ENCODE results near the gene MRPL55. TPM values are rescaled to one million over a fixed set of nuclear protein-coding genes. Genes with fewer than 3 reads are reported as not detected.

The MRPL55 gene
- total RNA-seq, 4 donors from 2014 or later: 23.5 to 125 (median 87.5) TPM

DNA sequence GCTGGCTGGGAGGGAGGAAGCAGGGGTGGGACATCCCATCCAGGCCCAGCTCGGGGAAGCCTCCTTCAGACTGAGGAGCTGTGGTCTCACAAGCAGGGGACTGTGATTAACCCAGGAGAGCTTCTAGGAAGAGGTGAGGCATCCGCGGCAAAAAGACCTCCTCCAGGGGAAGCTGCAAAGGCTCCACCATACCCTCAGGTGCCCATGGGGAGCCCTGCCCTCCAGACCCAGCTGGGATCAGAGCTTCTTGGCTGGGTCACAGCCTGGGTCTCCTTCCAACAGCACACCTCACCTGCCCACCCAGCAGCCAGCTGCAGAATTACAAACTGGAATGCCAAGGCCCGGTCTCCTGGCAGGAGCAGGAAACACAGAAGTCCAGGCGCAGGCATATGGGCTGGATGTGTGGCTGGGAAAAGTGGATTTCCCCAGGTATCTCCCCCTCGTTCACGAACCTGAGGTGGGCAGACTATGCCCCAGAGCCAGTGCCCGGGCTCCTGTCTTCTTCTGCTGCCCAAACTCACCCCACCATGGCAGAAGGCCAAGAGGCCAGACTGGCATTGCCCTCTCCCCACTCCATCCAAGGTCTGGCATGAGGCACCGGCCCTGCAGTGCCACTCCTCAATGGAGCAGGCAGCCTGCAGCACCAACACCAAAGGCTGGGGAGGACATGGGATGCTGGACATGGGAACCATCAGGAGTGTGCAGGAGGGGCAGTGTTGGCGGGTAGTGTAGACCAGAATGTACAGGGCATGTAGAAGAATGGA lies 42.0 kb downstream of the MRPL55 start:
- H3K27ac ChIP-seq: no peak overlapping the region
- no peaks in the 10 kb centered on the region for H3K9me3 ChIP-seq
- intact Hi-C loops (cut with DNase I): no loop called here
- H3K27me3 ChIP-seq: no peaks in the 10 kb centered on the region
- DNase-seq: no peak
- no peaks in the 10 kb centered on the region for H3K36me3 ChIP-seq
- no peaks in the 10 kb centered on the region for H3K4me1 ChIP-seq
- H3K4me3 ChIP-seq (replicated peaks in 1 of 3): no peak overlapping the region
- TF ChIP-seq POLR2A (IDR thresholded peaks at IDR 0.05) (no peak), CTCF (IDR thresholded peaks at IDR 0.05) (no peak)
- WGBS, 2 donors: 61 to 67% methylated on average over 7 to 8 of the region's 10 CpGs

DNA sequence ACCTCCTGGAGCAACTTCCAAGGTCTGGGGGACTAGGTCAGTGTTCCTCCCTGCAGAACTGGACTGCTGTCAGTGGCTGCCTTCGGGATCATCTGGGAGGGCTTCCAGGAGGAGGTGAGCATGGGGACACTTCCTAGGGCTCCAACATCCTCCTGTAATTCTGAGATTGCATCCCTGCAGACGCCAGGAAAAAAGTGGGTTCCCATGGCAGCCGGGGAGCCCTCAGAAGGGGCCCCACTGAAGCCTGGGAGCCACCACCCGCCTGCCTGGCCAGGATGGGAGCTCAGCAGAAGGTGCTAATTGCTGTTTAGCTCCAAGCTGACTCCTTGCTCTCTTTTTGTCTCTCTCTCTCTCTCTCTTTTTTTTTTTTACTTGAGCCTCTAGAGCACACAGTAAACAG lies 42.7 kb downstream of the MRPL55 start:
- Histone ChIP-seq H3K4me3 (replicated peaks in 1 of 3) (no peak overlapping the region), H3K27me3 (no peaks in the 10 kb centered on the region), H3K4me1 (no peaks in the 10 kb centered on the region), H3K27ac (no peak overlapping the region), H3K9me3 (no peaks in the 10 kb centered on the region), H3K36me3 (no peaks in the 10 kb centered on the region)
- 43 to 45% methylated on average over 4 of the region's 4 CpGs for WGBS, 2 donors
- intact Hi-C loops (cut with DNase I): no loop called here
- no peak for TF ChIP-seq POLR2A (IDR thresholded peaks at IDR 0.05)
- TF ChIP-seq CTCF (IDR thresholded peaks at IDR 0.05): no peak
- no peak for DNase-seq

DNA sequence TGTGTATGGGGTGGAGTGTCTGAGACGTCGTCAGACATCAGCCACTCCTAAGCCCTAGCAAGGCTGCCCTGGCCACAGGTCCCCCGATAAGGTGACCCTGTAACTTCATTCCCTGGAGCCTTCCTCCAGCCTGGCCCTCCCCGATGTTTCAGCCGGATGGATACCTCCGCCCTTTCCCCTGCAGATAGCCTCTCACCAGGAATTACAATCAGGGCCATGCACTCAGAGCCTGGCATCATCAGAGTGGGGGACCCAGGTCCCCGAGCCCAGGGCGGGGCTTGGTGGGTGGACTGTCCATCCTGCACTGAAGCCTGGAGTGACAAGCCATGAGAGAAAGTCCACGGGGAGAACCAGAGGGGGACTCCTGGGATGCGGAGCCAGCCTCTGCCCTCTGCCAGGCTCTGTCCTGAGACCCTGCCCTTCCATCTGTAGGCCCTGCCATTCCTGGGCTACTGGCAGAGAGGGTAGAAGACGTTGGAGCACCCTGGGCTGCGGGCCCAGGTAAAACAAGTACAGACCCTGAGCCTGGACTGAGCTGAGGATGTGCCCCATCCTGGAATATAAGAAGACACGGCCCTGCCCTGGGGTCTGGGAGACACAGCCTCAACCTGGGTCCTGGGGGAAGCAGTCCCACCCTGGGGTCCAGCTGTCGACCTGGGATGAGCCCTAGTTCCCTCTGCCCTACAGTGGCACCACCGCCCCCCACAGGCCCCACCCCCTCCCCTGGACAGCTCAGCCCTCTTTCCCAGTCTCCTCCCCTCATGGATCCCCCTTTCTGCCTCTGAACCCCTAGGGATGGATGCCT lies 43.4 kb downstream of the MRPL55 start:
- Histone ChIP-seq H3K27me3 (no peaks in the 10 kb centered on the region), H3K36me3 (no peaks in the 10 kb centered on the region), H3K9me3 (no peaks in the 10 kb centered on the region), H3K27ac (no peak overlapping the region), H3K4me3 (replicated peaks in 1 of 3) (no peak overlapping the region), H3K4me1 (peaks cover 0 to under 1% of the 10 kb centered on the region in 2 donors)
- TF ChIP-seq CTCF (IDR thresholded peaks at IDR 0.05): no peak
- TF ChIP-seq POLR2A (IDR thresholded peaks at IDR 0.05): no peak
- intact Hi-C loops (cut with DNase I): no loop called here
- 76 to 78% methylated on average over 11 to 14 of the region's 15 CpGs for WGBS, 2 donors
- no peak for DNase-seq

- intact Hi-C loops (cut with DNase I): no loop called here
- TF ChIP-seq POLR2A (IDR thresholded peaks at IDR 0.05) (no peak), CTCF (IDR thresholded peaks at IDR 0.05) (no peak)
- Histone ChIP-seq H3K4me1 (peaks cover 0 to 9% of the 10 kb centered on the region in 2 donors), H3K4me3 (replicated peaks in 1 of 3) (no peak overlapping the region), H3K36me3 (no peaks in the 10 kb centered on the region), H3K9me3 (no peaks in the 10 kb centered on the region), H3K27ac (no peak overlapping the region), H3K27me3 (peaks cover under 1% of the 10 kb centered on the region)
- no peak for DNase-seq
- 78 to 79% methylated on average over 6 to 11 of the region's 15 CpGs for WGBS, 2 donors
Observed at GRCh38 chr1:228064741-228065542, 44.2 kb downstream of the MRPL55 start.

Data from thyroid gland (tissue), 4 donors.